Endothelial cell of umbilical vein (primary cell): ENCODE results near the gene TMEM171. TPM values are rescaled to one million over a fixed set of nuclear protein-coding genes. Genes with fewer than 3 reads are reported as not detected.

ENCODE experiments used
- BruUV-seq: library from RNA; stranded (reverse); fragments of 400-500 nt; replicated peaks from 2 replicates; lab custom pipeline; 2021; lab: Mats Ljungman, UMichigan
- CTCF ChIA-PET: fragments of 300-600, 350-600 bp; sonication (Branson Sonifier 250); formaldehyde crosslinking; loops from one replicate; lab custom pipeline; 2021; ENCODE audit warnings: antibody characterized with exemption, inconsistent platforms; lab: Charles Lee
- POLR2A ChIA-PET: fragments of 300-600, 350-600 bp; sonication (Branson Sonifier 250); formaldehyde crosslinking; loops from one replicate; lab custom pipeline; 2021; ENCODE audit warnings: antibody characterized with exemption, inconsistent platforms; lab: Charles Lee
- DNase-seq: peaks from one replicate; pipeline ENCODE4 v3.0.0-alpha.2; 2011; ENCODE audit warnings: low read depth, low spot score
- FAIRE-seq: peaks from 2 replicates; lab custom pipeline; 2011; peaks lifted over from hg19 to GRCh38; lab: Jason Lieb, UNC
- H2AFZ ChIP-seq: 2 replicates; pipeline ENCODE4 v1.6.0; 2012; ENCODE audit warnings: low read depth, low read length, control low read depth, inconsistent platforms
- H3K27ac ChIP-seq: 2 replicates; pipeline ENCODE4 v1.5.1; 2011; ENCODE audit warnings: low read depth, mild to moderate bottlenecking, control low read depth, low read length, moderate library complexity; ENCODE audit not compliant: insufficient read depth
- H3K27me3 ChIP-seq, 2 experiments: 2 replicates each; pipeline versions ENCODE4 v1.6.0 to v1.6.1; 2011; ENCODE audit warnings: low read length in 2 of 2, mixed read lengths in 1 of 2; ENCODE audit not compliant: control insufficient read depth in 2 of 2, insufficient read depth in 2 of 2
- H3K36me3 ChIP-seq, 2 experiments: 2 replicates in 1 of 2; 3 replicates in 1 of 2; pipeline ENCODE4 v1.5.1; 2011; ENCODE audit warnings: low read length in 2 of 2, mild to moderate bottlenecking in 1 of 2, moderate library complexity in 1 of 2; ENCODE audit not compliant: control insufficient read depth in 2 of 2, insufficient read depth in 2 of 2; ENCODE audit errors: extremely low read depth in 1 of 2
- H3K4me1 ChIP-seq: 3 replicates; pipeline ENCODE4 v1.5.1; 2011; ENCODE audit warnings: mild to moderate bottlenecking, low read length; ENCODE audit not compliant: control insufficient read depth, insufficient read depth; ENCODE audit errors: extremely low read depth
- H3K4me2 ChIP-seq: 2 replicates; pipeline ENCODE4 v1.6.1; 2011; ENCODE audit warnings: low read length, control low read depth, mixed read lengths; ENCODE audit not compliant: insufficient read depth
- H3K4me3 ChIP-seq, 3 experiments: fragments of 200-600 bp in 1 of 3; sonication (generic), shearing (Covaris generic) in 1 of 3; replicated peaks in 1 of 3; 2 replicates each; pipeline ENCODE4 v1.5.1; 2011 to 2016; ENCODE audit warnings: control low read depth in 3 of 3, low read length in 3 of 3, mild to moderate bottlenecking in 2 of 3, inconsistent platforms in 1 of 3, low read depth in 1 of 3, moderate library complexity in 1 of 3; ENCODE audit not compliant: insufficient read depth in 1 of 3
- H3K79me2 ChIP-seq: 2 replicates; pipeline ENCODE4 v1.6.0; 2012; ENCODE audit warnings: low read length, inconsistent platforms; ENCODE audit not compliant: control insufficient read depth, insufficient read depth
- H3K9ac ChIP-seq: replicated peaks from 2 replicates; pipeline ENCODE3; 2011; ENCODE audit warnings: low read length, control low read depth; ENCODE audit not compliant: insufficient read depth; ENCODE audit errors: extremely low read depth
- H3K9me1 ChIP-seq: replicated peaks from 3 replicates; pipeline ENCODE4 v1.6.0; 2011; ENCODE audit warnings: mild to moderate bottlenecking, low read length; ENCODE audit not compliant: control insufficient read depth, insufficient read depth; ENCODE audit errors: extremely low read depth
- H3K9me3 ChIP-seq: replicated peaks from 2 replicates; pipeline ENCODE4 v1.5.1; 2012; ENCODE audit warnings: low read length, inconsistent platforms; ENCODE audit not compliant: control insufficient read depth, insufficient read depth
- H4K20me1 ChIP-seq: replicated peaks from 2 replicates; pipeline ENCODE3; 2011; ENCODE audit warnings: mild to moderate bottlenecking, low read length; ENCODE audit not compliant: control insufficient read depth, insufficient read depth; ENCODE audit errors: extremely low read depth
- EZH2 ChIP-seq: IDR thresholded peaks from 2 replicates; pipeline ENCODE4 v1.6.1; 2012; ENCODE audit warnings: borderline replicate concordance, low read depth, mild to moderate bottlenecking, moderate library complexity, low read length, inconsistent platforms; ENCODE audit not compliant: severe bottlenecking
- FOS ChIP-seq: IDR thresholded peaks from 2 replicates; pipeline ENCODE4 v1.6.1; 2011; ENCODE audit warnings: mild to moderate bottlenecking, low read length, moderate library complexity, borderline replicate concordance; ENCODE audit not compliant: insufficient read depth
- GATA2 ChIP-seq: IDR thresholded peaks from 2 replicates; pipeline ENCODE4 v1.7.0; 2011; ENCODE audit warnings: low read depth, mild to moderate bottlenecking, moderate library complexity, mixed read lengths, low read length; ENCODE audit not compliant: insufficient read length, insufficient read depth
- JUN ChIP-seq: IDR thresholded peaks from 2 replicates; pipeline ENCODE4 v1.6.1; 2011; ENCODE audit warnings: borderline replicate concordance, low read depth; ENCODE audit not compliant: insufficient read length, insufficient read depth
- MAX ChIP-seq: IDR thresholded peaks from 2 replicates; pipeline ENCODE4 v1.6.1; 2011; ENCODE audit not compliant: insufficient read depth, insufficient read length
- POLR2AphosphoS5 ChIP-seq: IDR thresholded peaks from 2 replicates; pipeline ENCODE4 v1.6.1; 2012; ENCODE audit warnings: low read depth, mild to moderate bottlenecking, control low read depth, low read length, moderate library complexity; ENCODE audit not compliant: insufficient read depth
- dilution Hi-C: fragments of 300-500 bp; cut with MboI; formaldehyde crosslinking; loops from one replicate; pipeline ENCODE4 v1.15.0; 2019; ENCODE audit warnings: low sequenced_read_pairs; ENCODE audit not compliant: extremely low pct_ligation_motif_present
- intact Hi-C: fragments of 100-400 bp; cut with micrococcal nuclease; formaldehyde crosslinking; loops from one replicate; pipeline ENCODE4 v1.10.0; 2022
- polyA plus RNA-seq, 4 experiments: library from polyadenylated mRNA; depleted of rRNA in 3 of 4; stranded (reverse) in 3 of 4; unstranded in 1 of 4; fragments of >200 nt; gene quantifications; 2 replicates each; pipeline versions ENCODE4 v1.2.1 to v1.2.3, GENCODE V29; 2011 to 2012; ENCODE audit warnings: missing spikeins in 1 of 4
- total RNA-seq: library from RNA; stranded (reverse); gene quantifications from 2 replicates; pipeline ENCODE4 v1.2.3, GENCODE V29; 2021

The TMEM171 gene
- total and polyA plus RNA-seq, 2 donors (not counting 3 experiments of a cell fraction or from before 2014, with no cell fraction given): 5.6 to 11.7 TPM

DNA sequence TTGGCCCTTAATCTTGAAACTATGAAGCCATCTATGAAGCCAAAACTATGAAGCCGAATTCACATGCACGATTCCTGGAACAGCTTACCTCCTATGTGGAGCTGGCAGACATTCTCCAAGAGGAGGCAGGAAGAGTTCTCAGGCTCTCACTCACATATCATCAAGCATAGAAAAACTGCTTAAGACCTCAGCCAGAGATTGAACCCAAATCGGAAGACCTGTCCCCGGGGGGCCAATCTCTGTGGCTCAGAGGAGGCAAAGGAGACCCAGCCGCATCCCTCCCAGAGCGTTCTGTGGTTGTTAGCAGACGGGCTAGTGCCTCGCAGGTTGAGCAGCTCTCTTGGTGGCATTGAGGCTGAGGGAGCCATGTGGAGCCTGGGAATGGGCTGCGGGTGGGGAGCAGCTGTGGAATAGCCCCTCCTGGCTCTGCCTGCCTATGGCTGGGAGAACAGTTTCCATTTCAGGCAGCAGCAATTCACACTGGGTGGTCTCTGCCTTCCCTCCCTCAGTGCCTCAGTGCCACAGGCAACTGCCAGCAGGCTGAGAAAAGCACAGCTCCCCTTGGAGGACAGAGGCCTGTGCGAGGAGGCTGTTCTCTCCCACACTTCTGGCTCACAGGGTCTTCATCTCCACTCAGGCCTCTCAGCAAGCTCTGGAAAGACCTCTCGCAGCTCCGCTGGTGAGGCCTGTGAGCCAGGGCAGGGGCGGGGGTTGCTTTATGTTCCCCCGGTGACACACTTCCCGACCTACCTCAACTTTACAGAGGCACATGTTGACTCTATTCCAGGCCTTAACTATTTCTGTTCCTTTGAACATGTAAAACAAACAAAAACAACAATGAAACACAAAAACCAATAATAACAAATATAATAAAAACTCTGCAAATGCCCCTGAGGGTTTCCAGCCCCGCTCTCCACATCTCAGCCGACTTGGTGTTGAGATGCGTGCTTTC is 35.2 kb downstream of the TMEM171 start:
- no peak for TF ChIP-seq POLR2AphosphoS5
- TF ChIP-seq EZH2: no peak
- peak; percentile 53 for TF ChIP-seq FOS
- no peak for TF ChIP-seq MAX
- TF ChIP-seq GATA2: no peak
- TF ChIP-seq JUN: no peak
- peaks cover 5 to 8% of the 10 kb centered on the region in 2 experiments for H3K27me3 ChIP-seq
- no peaks in the 10 kb centered on the region for H4K20me1 ChIP-seq
- H3K4me1 ChIP-seq: peaks cover 23% of the 10 kb centered on the region
- no peak overlapping the region for H3K4me3 ChIP-seq
- no TSS peak for BruUV-seq
- no peaks in the 10 kb centered on the region for H3K9me3 ChIP-seq
- H2AFZ ChIP-seq: peak overlapping the region; percentile 58
- no peaks in the 10 kb centered on the region for H3K79me2 ChIP-seq
- H3K27ac ChIP-seq: no peak overlapping the region
- ChIA-PET CTCF (interaction anchor here (1.7 to 1.8 kb wide), 2 partner anchors 16 to 60 kb away, joined by 7 to 12 read pairs; partner anchors contain the start of gene TMEM174), POLR2A (no interaction called here)
- intact Hi-C loops (no loop called here), dilution Hi-C loops (no loop called here)
- H3K4me2 ChIP-seq: no peak overlapping the region
- H3K9ac ChIP-seq: no peak overlapping the region
- H3K36me3 ChIP-seq: no peaks in the 10 kb centered on the region
- DNase-seq (peak; percentile 21), FAIRE-seq (no peak)
- no peaks in the 10 kb centered on the region for H3K9me1 ChIP-seq
